ENCODE measurements around the gene GTF2F2.

GTF2F2 gene

GRCh38 chr13:45122941-45123340 lies 2.6 kb downstream of the GTF2F2 start:
- DNase-seq (ENCODE audit: low read depth), result no peak

GRCh38 chr13:45132369-45133064 lies 12.2 kb downstream of the GTF2F2 start:
- no peak for DNase-seq (ENCODE audit: low read depth)

DNA sequence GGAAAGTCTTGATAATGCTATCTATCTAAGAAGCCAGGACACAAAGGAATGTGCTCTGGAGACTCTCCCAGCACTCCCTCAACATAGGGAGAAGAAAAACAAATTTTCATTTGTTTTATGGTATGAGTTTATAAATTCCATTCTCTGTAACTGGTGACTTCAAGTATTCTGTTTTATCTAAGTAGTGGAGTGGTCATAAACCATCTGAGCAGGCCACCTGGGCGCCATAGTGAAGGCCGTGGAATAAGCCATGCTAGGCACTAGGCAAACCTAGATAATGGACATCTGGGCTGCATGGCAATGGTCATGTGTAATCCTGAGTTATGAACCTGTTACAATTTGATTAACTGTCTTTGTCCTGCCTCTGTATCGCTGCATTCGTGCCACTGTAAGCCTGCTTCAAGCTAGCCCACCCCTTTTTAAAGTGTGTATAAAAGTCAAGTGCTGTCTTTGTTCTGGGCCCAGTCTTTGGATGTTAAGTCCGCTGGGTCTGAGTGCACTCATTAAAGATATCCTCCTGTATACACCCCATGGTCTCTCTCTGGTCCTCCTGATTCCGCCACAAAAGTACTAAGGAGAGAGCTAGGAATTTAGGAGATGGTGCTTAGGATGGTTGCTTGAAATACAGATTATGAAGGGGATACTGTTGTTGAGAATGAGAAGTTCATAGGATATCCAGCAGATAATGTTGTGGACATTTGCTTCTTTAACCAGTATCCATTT lies 13.2 kb downstream of the GTF2F2 start:
- no peak for DNase-seq (ENCODE audit: low read depth)

DNA sequence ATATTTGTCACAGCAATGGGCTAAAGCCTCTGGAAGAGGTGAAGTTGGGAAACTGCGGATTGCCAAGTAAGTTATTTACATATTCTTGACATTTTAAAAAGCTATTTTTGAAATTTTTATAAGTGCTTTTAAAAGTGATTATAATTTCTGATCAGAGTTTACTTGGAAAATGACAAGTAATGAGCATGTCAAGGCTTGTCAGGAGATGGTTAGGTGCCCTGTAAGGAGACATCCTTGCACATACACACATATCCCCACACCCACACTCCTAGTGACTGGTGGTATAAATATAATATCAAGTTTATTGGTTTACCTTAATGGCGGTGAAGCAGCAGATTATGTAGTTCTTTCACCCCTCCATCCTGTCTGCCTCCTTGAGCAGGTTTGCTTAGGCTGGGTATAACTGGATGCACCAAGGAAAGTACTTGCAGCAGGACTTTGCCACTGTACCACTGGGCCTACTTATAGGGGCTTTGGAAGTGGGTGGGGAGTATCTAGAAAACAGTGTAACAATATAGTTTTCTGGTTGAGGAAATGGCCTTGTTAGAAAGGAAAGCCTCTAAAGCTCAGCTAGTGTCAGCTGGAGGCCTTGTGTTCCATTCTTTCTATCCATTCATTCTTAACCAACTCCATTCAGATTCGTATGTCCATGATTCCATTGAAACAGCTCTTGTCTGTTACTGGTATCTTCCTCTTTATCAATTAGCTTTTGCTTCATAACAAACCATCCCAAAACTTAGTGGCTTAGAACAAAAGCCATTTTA lies 16.6 kb downstream of the GTF2F2 start:
- no peak for DNase-seq (ENCODE audit: low read depth)

GRCh38 chr13:45137526-45137925 lies 17.2 kb downstream of the GTF2F2 start:
- no peak for DNase-seq (ENCODE audit: low read depth)

DNA sequence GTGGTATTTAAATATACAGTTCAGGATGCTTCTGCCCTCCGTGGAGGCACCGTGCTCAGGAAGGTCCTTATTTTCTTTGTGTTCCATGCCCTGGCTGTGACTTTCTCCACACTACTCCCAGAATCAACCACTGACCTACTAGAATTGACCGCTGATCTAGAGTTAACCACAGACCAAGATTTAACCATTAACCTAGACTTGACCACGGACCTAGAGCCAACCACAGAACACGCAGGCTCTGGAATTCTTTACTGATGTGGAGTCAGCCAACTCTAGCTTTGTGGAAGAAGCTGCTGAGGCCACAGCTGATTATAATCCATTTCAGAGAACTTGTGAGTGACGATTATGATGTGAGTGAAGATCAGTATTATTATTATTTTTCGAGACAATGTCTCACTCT lies 18.0 kb downstream of the GTF2F2 start:
- DNase-seq (ENCODE audit: low read depth), result no peak

- no peak for DNase-seq (ENCODE audit: low read depth)
These were observed 21.1 kb downstream of the GTF2F2 start for GRCh38 chr13:45141369-45141768.

- DNase-seq (ENCODE audit: low read depth), result no peak
These were observed 22.4 kb downstream of the GTF2F2 start for GRCh38 chr13:45142440-45143345.

- no peak for DNase-seq (ENCODE audit: low read depth)
These were observed 23.0 kb downstream of the GTF2F2 start for GRCh38 chr13:45143346-45143751.

DNA sequence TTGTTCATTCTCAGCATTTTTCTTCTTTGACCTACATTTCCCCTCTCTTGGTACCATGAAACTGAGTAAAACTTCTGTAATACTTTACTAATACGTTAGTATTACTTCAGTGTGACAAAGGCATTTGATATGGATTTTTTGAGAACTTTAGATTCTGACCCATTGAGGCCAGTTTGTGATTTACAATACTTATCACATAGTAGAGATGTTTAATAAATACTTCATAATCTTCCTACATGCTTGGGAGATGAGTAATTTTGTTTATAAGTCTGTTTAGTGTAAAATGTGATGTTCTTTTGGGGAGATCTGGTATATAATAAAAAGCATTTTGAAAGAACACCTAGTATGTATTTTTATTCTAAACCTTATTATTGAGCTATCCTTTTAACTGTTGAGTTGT lies 29.7 kb downstream of the GTF2F2 start:
- no peak for DNase-seq (ENCODE audit: low read depth)

DNA sequence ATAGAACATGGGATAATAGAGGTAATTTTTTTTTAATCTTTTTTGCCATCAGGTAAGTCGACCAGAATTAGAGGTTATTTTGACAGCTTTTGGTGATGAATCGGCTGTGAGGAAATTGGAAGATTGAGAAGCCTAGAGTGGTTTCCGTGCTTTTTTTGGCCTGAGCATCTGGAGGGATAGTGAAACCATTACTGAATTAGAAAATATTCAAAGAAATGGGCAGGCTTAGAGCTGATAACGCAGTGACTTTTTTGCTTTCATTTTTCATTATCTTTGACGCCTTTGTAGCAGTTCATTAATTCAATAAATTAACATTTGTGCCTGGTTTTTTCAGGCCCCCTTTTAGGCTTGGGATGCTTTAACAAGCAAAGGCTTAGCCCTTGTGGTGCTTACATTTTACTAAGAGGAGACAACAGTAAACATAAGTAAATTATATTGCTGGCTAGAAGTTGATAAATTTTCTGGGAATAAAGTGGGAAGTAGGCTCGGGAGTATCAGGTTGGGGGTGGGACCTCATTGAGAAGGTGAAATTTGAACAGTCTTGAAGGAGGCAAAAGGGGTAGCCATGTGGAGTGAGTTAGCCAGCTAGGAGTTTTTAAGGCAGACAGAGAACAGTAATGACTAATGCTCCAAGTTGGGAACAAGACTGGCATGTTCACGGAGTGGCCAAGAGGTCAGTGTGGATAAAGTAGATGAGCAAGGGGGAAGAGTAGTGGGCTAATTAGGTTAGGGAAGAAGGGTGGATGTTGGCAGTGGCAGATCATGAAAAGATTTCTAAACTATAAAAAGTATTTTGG lies 36.5 kb downstream of the GTF2F2 start:
- no peak for DNase-seq (ENCODE audit: low read depth)

DNA sequence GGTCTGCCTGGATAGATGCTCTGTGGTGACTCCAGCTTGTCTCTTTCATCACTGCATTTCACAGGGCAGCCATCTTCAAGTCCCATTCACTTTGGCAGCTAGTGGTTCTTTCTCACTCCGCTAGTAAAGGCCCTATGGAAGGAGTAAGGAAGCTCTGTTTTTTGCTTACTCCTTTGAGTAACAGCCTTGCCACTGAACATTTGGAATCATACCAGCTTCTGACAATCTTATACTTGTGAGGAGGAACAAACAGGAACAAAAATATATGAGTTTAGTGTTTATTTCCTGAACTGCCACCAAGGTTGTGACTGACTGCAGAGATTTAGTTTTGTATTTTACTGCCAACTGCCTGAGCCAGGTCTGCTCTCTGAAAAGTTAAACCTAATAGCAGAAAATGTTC lies 41.9 kb downstream of the GTF2F2 start:
- DNase-seq (ENCODE audit: low read depth), result no peak

DNA sequence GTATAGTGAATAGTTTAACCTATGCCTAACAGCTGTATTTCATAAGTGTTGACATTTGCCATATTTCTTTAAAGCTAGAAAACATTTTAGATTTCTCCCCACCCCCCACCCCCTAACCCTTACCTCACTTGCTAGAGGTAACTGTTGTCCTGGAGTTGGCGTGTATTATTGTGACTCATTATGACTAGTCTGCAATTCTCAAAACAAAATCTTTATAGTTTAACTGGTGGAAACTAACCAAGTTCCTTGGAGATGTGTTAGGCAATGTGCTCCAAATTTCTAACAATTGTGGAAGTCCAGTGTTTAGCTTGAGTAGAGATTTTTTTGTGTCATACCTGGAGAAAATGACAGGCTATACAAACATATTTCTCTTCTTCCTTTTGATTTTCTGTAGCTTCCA lies 42.5 kb downstream of the GTF2F2 start:
- no peak for DNase-seq (ENCODE audit: low read depth)

GRCh38 chr13:45166858-45167257 lies 46.5 kb downstream of the GTF2F2 start:
- no peak for DNase-seq (ENCODE audit: low read depth)

GRCh38 chr13:45167611-45168554 lies 47.6 kb downstream of the GTF2F2 start:
- no peak for DNase-seq (ENCODE audit: low read depth)

GRCh38 chr13:45168555-45168930 lies 48.2 kb downstream of the GTF2F2 start:
- DNase-seq (ENCODE audit: low read depth), result no peak

DNA sequence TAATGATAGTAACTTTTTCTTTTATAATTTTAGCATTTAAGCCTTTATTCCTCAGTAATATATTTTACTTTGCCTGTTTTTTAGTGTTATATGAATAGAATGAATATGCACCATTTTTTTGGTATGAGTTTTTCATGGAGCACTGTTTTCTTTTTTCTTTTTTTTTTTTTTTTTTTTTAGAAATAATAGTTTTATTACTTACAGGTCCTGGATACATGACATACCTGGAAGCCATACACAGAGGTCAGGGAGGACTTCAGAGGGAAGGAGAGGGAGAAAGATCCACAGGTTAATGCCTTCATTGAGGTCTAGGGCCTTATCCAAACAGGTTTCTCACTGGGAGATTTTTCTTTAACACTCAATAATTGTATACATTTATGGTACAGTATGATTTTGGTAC lies 54.2 kb downstream of the GTF2F2 start:
- DNase-seq (ENCODE audit: low read depth), result no peak

- no peak for DNase-seq (ENCODE audit: low read depth)
These were observed 58.2 kb downstream of the GTF2F2 start for GRCh38 chr13:45178349-45179162.

DNA sequence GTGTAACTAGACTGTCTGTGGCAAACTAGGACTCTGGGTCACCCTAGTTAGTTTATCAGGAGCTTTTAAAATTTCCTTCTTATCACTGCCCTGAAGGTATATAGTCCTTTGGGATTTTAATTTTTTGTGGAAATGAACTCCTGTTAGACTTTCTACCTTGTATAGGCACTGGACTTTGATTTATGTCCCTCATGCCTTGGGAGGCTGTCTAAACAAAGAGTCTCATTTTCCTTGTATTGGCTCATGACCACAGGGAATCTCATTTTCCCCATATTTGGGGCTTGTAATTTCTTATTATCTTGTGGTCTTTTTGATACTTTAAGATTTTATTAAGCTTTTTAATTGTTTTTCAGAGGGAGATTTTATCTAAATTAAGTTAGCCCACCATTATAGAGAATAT lies 59.1 kb downstream of the GTF2F2 start:
- DNase-seq (ENCODE audit: low read depth), result no peak
